GM23338 (cell line): ENCODE results near the gene FMO2. TPM values are rescaled to one million over a fixed set of nuclear protein-coding genes. Genes with fewer than 3 reads are reported as not detected.
A peak's percentile ranks its signal among the peaks of the same experiment; 100 is the strongest.

ENCODE experiments used
- ATAC-seq: fragments of 200-7000 bp; cut with Tn5 transposase; 3 replicates; pipeline ENCODE4 v1.9.1; 2020
- DNase-seq: peaks from one replicate; pipeline ENCODE4 v3.0.0-alpha.2; 2015; ENCODE audit warnings: low spot score
- H2AFZ ChIP-seq: fragments of 200-600 bp; sonication (generic); 2 replicates; pipeline ENCODE4 v1.8.0; 2016; ENCODE audit warnings: antibody characterized with exemption, mild to moderate bottlenecking, moderate library complexity
- H3F3A ChIP-seq: fragments of 200-600 bp; sonication (generic); replicated peaks from 2 replicates; pipeline ENCODE4 v1.8.0; 2017; ENCODE audit warnings: antibody characterized with exemption, mixed run types, low read depth
- H3K27ac ChIP-seq: fragments of 200-600 bp; sonication (generic); 2 replicates; pipeline ENCODE4 v1.6.1; 2016; ENCODE audit warnings: low read depth
- H3K27me3 ChIP-seq: fragments of 200-600 bp; sonication (generic); 2 replicates; pipeline ENCODE4 v1.8.0; 2016; ENCODE audit warnings: mild to moderate bottlenecking, mixed run types, moderate library complexity; ENCODE audit not compliant: insufficient read depth
- H3K36me3 ChIP-seq: fragments of 200-600 bp; sonication (generic); 2 replicates; pipeline ENCODE4 v1.8.0; 2016; ENCODE audit warnings: mild to moderate bottlenecking; ENCODE audit not compliant: insufficient read depth
- H3K4me1 ChIP-seq: fragments of 200-600 bp; sonication (generic); 2 replicates; pipeline ENCODE4 v1.8.0; 2016; ENCODE audit warnings: mild to moderate bottlenecking, moderate library complexity; ENCODE audit not compliant: insufficient read depth
- H3K4me2 ChIP-seq: fragments of 200-600 bp; sonication (generic); 2 replicates; pipeline ENCODE4 v1.7.1; 2017; ENCODE audit warnings: mixed run types
- H3K4me3 ChIP-seq: fragments of 200-600 bp; sonication (generic); 2 replicates; pipeline ENCODE4 v1.6.1; 2016; ENCODE audit warnings: mixed run types
- H3K79me2 ChIP-seq: fragments of 200-600 bp; sonication (generic); replicated peaks from 2 replicates; pipeline ENCODE4 v1.8.0; 2017; ENCODE audit warnings: mild to moderate bottlenecking; ENCODE audit not compliant: insufficient read depth
- H3K9me2 ChIP-seq: fragments of 200-600 bp; sonication (generic); 2 replicates; pipeline ENCODE4 v1.8.0; 2017; ENCODE audit not compliant: insufficient read depth
- H4K20me1 ChIP-seq: fragments of 200-600 bp; sonication (generic); replicated peaks from 2 replicates; pipeline ENCODE4 v1.8.0; 2017; ENCODE audit warnings: mild to moderate bottlenecking; ENCODE audit not compliant: insufficient read depth
- H3K27ac Mint-ChIP-seq: 2 replicates; pipeline ENCODE4 v1.8.0; 2020; ENCODE audit warnings: inconsistent platforms, mild to moderate bottlenecking, moderate library complexity, mixed read lengths
- H3K27me3 Mint-ChIP-seq: 3 replicates; pipeline ENCODE4 v1.8.0; 2022; ENCODE audit warnings: low read depth, mild to moderate bottlenecking, moderate library complexity, mixed read lengths, inconsistent platforms; ENCODE audit not compliant: insufficient read depth, poor library complexity
- H3K36me3 Mint-ChIP-seq: 3 replicates; pipeline ENCODE4 v1.8.0; 2021; ENCODE audit warnings: low read depth, mild to moderate bottlenecking, inconsistent platforms, moderate library complexity, mixed read lengths
- H3K4me1 Mint-ChIP-seq: 3 replicates; pipeline ENCODE4 v1.8.0; 2020; ENCODE audit warnings: mild to moderate bottlenecking, inconsistent platforms, mixed read lengths
- H3K4me3 Mint-ChIP-seq: 3 replicates; pipeline ENCODE4 v1.8.0; 2021; ENCODE audit warnings: moderate library complexity, mild to moderate bottlenecking, inconsistent platforms, mixed read lengths
- H3K9me3 Mint-ChIP-seq: 3 replicates; pipeline ENCODE4 v1.8.0; 2020; ENCODE audit warnings: moderate library complexity, mild to moderate bottlenecking, inconsistent platforms, mixed read lengths
- CREB1 ChIP-seq: fragments of 250-450 bp; sonication (Bioruptor Pico); IDR thresholded peaks from 2 replicates; pipeline ENCODE4 v1.5.0; 2020; ENCODE audit warnings: low read depth, mild to moderate bottlenecking, moderate library complexity
- EZH2 ChIP-seq: fragments of 200-600 bp; sonication (generic); IDR thresholded peaks from one replicate; pipeline ENCODE4 v1.8.0; 2017; ENCODE audit warnings: antibody characterized with exemption, mild to moderate bottlenecking, low read depth; ENCODE audit not compliant: unreplicated experiment
- EZH2phosphoT487 ChIP-seq: fragments of 200-600 bp; sonication (generic); IDR thresholded peaks from one replicate; pipeline ENCODE4 v1.8.1; 2018; ENCODE audit warnings: antibody characterized with exemption; ENCODE audit not compliant: unreplicated experiment
- JUNB ChIP-seq: IDR thresholded peaks from one replicate; pipeline ENCODE4 v1.6.1; 2016; ENCODE audit warnings: antibody characterized with exemption; ENCODE audit not compliant: unreplicated experiment
- NANOG ChIP-seq: IDR thresholded peaks from 2 replicates; pipeline ENCODE4 v1.6.1; 2016; ENCODE audit warnings: antibody characterized with exemption, borderline replicate concordance
- POLR2AphosphoS5 ChIP-seq: IDR thresholded peaks from 2 replicates; pipeline ENCODE4 v1.6.1; 2016; ENCODE audit warnings: antibody characterized with exemption, low read depth
- STAT1 ChIP-seq: IDR thresholded peaks from one replicate; pipeline ENCODE4 v1.6.1; 2016; ENCODE audit warnings: antibody characterized with exemption; ENCODE audit not compliant: unreplicated experiment
- ZNF114 ChIP-seq: fragments of 250-450 bp; sonication (Bioruptor Pico); IDR thresholded peaks from 2 replicates; pipeline ENCODE4 v1.5.0; 2020; ENCODE audit warnings: mild to moderate bottlenecking, moderate library complexity
- ZNF331 ChIP-seq: fragments of 250-450 bp; sonication (Bioruptor Pico); IDR thresholded peaks from 2 replicates; pipeline ENCODE4 v1.5.0; 2020; ENCODE audit warnings: low read depth, mild to moderate bottlenecking, moderate library complexity
- polyA plus RNA-seq: library from polyadenylated mRNA; unstranded; fragments of >200 nt; fragmentation: Nextera tagmentation; extraction: Ambion mirVana; gene quantifications from 2 replicates; pipeline ENCODE4 v1.2.1, GENCODE V29; 2016
- total RNA-seq: library from RNA; depleted of rRNA; stranded (reverse); fragments of >200 nt; shearing (Covaris generic); gene quantifications from 2 replicates; pipeline ENCODE4 v1.2.3, GENCODE V29; 2014
- TF ChIP-seq, protein P1 (sequence below): fragments of 250-450 bp; sonication (Bioruptor Pico); IDR thresholded peaks from 2 replicates; pipeline ENCODE4 v1.5.0; 2020; ENCODE audit warnings: mild to moderate bottlenecking, moderate library complexity
- TF ChIP-seq, protein P2 (sequence below): IDR thresholded peaks from 2 replicates; pipeline ENCODE4 v1.6.1; 2016; ENCODE audit warnings: antibody characterized with exemption
- TF ChIP-seq, protein P3 (sequence below), 2 experiments: fragments of 200-600 bp in 1 of 2; sonication (generic) in 1 of 2; conservative IDR thresholded peaks; 2 replicates each; pipeline versions ENCODE4 v1.5.1 to v1.6.1; 2016 to 2017; ENCODE audit warnings: antibody characterized with exemption in 2 of 2, low read depth in 2 of 2, mild to moderate bottlenecking in 2 of 2, moderate library complexity in 1 of 2
- TF ChIP-seq, protein P4 (sequence below): IDR thresholded peaks from one replicate; pipeline ENCODE4 v1.6.1; 2018; ENCODE audit warnings: antibody characterized with exemption; ENCODE audit not compliant: unreplicated experiment

FMO2 gene
- total and polyA plus RNA-seq, 2 experiments from 2014 or later = 0.31 TPM; not detected in 1

DNA sequence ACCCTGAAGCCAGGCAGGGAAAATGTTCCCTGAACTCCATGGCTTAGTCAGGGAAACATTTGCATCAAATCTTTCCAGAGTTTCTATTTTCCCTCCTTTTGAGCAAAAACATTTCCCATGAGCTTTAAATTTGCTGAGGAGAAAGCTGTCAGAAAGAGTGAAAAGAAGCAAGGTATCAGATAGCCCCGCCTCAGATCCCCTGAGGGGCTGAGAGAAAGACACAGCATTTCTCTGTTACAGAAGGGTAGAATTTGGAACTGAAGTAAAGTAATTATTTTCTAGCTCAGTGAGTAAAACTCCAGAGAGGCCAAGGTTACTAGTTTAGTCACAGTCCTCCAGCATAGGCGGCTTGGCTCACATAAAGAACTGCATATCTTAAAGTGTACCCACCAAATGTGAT, 73.8 kb downstream of the FMO2 start:
- H2AFZ ChIP-seq = peak overlapping the region; percentile 43
- Mint-ChIP-seq H3K27ac (no peak overlapping the region), H3K27me3 (no peaks in the 10 kb centered on the region), H3K4me1 (peaks cover 7% of the 10 kb centered on the region), H3K9me3 (no peaks in the 10 kb centered on the region), H3K36me3 (no peaks in the 10 kb centered on the region), H3K4me3 (no peak overlapping the region)
- no peak overlapping the region for H3K4me3 ChIP-seq
- no peaks in the 10 kb centered on the region for H3K27me3 ChIP-seq
- H3K36me3 ChIP-seq = no peaks in the 10 kb centered on the region
- H3K4me1 ChIP-seq = peaks cover 24% of the 10 kb centered on the region
- ATAC-seq (peak; percentile 51), DNase-seq (no peak)
- 0 out of 2 replicates have a peak, but pooled peaks cover 4% of the 10 kb centered on the region for H3F3A ChIP-seq
- H4K20me1 ChIP-seq = no peaks in the 10 kb centered on the region
- H3K27ac ChIP-seq = 0 out of 2 replicates have a peak overlapping the region, but pooled peaks have one; percentile 18
- H3K9me2 ChIP-seq = no peaks in the 10 kb centered on the region
- peak overlapping the region; percentile 30; the same call in 1 of the 2 replicates for H3K4me2 ChIP-seq
- no peaks in the 10 kb centered on the region for H3K79me2 ChIP-seq
- TF ChIP-seq, protein P1, sequence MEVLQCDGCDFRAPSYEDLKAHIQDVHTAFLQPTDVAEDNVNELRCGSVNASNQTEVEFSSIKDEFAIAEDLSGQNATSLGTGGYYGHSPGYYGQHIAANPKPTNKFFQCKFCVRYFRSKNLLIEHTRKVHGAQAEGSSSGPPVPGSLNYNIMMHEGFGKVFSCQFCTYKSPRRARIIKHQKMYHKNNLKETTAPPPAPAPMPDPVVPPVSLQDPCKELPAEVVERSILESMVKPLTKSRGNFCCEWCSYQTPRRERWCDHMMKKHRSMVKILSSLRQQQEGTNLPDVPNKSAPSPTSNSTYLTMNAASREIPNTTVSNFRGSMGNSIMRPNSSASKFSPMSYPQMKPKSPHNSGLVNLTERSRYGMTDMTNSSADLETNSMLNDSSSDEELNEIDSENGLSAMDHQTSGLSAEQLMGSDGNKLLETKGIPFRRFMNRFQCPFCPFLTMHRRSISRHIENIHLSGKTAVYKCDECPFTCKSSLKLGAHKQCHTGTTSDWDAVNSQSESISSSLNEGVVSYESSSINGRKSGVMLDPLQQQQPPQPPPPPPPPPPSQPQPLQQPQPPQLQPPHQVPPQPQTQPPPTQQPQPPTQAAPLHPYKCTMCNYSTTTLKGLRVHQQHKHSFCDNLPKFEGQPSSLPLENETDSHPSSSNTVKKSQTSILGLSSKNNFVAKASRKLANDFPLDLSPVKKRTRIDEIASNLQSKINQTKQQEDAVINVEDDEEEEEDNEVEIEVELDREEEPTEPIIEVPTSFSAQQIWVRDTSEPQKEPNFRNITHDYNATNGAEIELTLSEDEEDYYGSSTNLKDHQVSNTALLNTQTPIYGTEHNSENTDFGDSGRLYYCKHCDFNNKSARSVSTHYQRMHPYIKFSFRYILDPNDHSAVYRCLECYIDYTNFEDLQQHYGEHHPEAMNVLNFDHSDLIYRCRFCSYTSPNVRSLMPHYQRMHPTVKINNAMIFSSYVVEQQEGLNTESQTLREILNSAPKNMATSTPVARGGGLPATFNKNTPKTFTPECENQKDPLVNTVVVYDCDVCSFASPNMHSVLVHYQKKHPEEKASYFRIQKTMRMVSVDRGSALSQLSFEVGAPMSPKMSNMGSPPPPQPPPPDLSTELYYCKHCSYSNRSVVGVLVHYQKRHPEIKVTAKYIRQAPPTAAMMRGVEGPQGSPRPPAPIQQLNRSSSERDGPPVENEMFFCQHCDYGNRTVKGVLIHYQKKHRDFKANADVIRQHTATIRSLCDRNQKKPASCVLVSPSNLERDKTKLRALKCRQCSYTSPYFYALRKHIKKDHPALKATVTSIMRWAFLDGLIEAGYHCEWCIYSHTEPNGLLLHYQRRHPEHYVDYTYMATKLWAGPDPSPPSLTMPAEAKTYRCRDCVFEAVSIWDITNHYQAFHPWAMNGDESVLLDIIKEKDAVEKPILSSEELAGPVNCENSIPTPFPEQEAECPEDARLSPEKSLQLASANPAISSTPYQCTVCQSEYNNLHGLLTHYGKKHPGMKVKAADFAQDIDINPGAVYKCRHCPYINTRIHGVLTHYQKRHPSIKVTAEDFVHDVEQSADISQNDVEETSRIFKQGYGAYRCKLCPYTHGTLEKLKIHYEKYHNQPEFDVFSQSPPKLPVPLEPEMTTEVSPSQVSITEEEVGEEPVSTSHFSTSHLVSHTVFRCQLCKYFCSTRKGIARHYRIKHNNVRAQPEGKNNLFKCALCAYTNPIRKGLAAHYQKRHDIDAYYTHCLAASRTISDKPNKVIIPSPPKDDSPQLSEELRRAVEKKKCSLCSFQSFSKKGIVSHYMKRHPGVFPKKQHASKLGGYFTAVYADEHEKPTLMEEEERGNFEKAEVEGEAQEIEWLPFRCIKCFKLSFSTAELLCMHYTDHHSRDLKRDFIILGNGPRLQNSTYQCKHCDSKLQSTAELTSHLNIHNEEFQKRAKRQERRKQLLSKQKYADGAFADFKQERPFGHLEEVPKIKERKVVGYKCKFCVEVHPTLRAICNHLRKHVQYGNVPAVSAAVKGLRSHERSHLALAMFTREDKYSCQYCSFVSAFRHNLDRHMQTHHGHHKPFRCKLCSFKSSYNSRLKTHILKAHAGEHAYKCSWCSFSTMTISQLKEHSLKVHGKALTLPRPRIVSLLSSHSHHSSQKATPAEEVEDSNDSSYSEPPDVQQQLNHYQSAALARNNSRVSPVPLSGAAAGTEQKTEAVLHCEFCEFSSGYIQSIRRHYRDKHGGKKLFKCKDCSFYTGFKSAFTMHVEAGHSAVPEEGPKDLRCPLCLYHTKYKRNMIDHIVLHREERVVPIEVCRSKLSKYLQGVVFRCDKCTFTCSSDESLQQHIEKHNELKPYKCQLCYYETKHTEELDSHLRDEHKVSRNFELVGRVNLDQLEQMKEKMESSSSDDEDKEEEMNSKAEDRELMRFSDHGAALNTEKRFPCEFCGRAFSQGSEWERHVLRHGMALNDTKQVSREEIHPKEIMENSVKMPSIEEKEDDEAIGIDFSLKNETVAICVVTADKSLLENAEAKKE (CRISPR knock-in tag) = no peak
- TF ChIP-seq ZNF114 (no peak), NANOG (no peak), EZH2 (no peak), POLR2AphosphoS5 (no peak), STAT1 (no peak), ZNF331 (CRISPR knock-in tag) (no peak), JUNB (no peak), CREB1 (CRISPR knock-in tag) (no peak), EZH2phosphoT487 (no peak)
- TF ChIP-seq, protein P2, sequence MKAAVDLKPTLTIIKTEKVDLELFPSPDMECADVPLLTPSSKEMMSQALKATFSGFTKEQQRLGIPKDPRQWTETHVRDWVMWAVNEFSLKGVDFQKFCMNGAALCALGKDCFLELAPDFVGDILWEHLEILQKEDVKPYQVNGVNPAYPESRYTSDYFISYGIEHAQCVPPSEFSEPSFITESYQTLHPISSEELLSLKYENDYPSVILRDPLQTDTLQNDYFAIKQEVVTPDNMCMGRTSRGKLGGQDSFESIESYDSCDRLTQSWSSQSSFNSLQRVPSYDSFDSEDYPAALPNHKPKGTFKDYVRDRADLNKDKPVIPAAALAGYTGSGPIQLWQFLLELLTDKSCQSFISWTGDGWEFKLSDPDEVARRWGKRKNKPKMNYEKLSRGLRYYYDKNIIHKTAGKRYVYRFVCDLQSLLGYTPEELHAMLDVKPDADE = no peak
- TF ChIP-seq, protein P3, sequence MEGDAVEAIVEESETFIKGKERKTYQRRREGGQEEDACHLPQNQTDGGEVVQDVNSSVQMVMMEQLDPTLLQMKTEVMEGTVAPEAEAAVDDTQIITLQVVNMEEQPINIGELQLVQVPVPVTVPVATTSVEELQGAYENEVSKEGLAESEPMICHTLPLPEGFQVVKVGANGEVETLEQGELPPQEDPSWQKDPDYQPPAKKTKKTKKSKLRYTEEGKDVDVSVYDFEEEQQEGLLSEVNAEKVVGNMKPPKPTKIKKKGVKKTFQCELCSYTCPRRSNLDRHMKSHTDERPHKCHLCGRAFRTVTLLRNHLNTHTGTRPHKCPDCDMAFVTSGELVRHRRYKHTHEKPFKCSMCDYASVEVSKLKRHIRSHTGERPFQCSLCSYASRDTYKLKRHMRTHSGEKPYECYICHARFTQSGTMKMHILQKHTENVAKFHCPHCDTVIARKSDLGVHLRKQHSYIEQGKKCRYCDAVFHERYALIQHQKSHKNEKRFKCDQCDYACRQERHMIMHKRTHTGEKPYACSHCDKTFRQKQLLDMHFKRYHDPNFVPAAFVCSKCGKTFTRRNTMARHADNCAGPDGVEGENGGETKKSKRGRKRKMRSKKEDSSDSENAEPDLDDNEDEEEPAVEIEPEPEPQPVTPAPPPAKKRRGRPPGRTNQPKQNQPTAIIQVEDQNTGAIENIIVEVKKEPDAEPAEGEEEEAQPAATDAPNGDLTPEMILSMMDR (conservative IDR thresholded peaks at IDR 0.05; ENCODE audit: low read depth in 2 of 2) = no peak
- TF ChIP-seq, protein P4, sequence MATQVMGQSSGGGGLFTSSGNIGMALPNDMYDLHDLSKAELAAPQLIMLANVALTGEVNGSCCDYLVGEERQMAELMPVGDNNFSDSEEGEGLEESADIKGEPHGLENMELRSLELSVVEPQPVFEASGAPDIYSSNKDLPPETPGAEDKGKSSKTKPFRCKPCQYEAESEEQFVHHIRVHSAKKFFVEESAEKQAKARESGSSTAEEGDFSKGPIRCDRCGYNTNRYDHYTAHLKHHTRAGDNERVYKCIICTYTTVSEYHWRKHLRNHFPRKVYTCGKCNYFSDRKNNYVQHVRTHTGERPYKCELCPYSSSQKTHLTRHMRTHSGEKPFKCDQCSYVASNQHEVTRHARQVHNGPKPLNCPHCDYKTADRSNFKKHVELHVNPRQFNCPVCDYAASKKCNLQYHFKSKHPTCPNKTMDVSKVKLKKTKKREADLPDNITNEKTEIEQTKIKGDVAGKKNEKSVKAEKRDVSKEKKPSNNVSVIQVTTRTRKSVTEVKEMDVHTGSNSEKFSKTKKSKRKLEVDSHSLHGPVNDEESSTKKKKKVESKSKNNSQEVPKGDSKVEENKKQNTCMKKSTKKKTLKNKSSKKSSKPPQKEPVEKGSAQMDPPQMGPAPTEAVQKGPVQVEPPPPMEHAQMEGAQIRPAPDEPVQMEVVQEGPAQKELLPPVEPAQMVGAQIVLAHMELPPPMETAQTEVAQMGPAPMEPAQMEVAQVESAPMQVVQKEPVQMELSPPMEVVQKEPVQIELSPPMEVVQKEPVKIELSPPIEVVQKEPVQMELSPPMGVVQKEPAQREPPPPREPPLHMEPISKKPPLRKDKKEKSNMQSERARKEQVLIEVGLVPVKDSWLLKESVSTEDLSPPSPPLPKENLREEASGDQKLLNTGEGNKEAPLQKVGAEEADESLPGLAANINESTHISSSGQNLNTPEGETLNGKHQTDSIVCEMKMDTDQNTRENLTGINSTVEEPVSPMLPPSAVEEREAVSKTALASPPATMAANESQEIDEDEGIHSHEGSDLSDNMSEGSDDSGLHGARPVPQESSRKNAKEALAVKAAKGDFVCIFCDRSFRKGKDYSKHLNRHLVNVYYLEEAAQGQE = no peak
